Heart left ventricle (tissue), 13 donors: ENCODE measurements around the gene IGF2.

Experiments
- POLR2A ChIP-seq, 2 donors: fragments of 450-650 bp; IDR thresholded peaks; one replicate each; pipeline ENCODE4 v1.6.1; 2017; ENCODE audit warnings: antibody characterized with exemption in 2 of 2, mild to moderate bottlenecking in 2 of 2, moderate library complexity in 2 of 2
- TF ChIP-seq, protein P1 (sequence below), 12 donors: fragments of 200-600 bp; sonication (generic) in 4 of 12; IDR thresholded peaks; one replicate each; pipeline versions ENCODE4 v1.5.0 to v1.8.0; 2018 to 2022; ENCODE audit warnings: antibody characterized with exemption in 12 of 12, mild to moderate bottlenecking in 5 of 12
- donor health status: ischemic (EF 13 %, LVEDD 7.1; RV severe dilation, severe dysfunction).
- donor health status: DM: no; HTN: yes; CAD: no.
- donor health status: DM: no; HTN: no; CAD: no.
- donor health status: ischemic (EF 25% LVEDD 6.9; RV normal size, moderate dysfunction).
- donor health status: ischemic (EF 25% LVEDD 5.7; RV mildly dilated, moderate dysfunction).
- donor health status: ischemic (EF 35%, LVEDD 5.7; RV mildly dilated, moderate dysfunction).
- donor health status: nonischemic (EF 11% LVEDD 7.7; RV severe dilation, severe dysfunction).
- donor health status: DM: yes; HTN: yes; CAD: no.
- donor health status: PGD.
- donor health status: ischemic (EF 29% LVEDD 5.4; RV normal size, mild dysfunction).
- donor health status: nonischemic (EF 23%, LVEDD 6.1; RV moderate dilation, normal function).

DNA sequence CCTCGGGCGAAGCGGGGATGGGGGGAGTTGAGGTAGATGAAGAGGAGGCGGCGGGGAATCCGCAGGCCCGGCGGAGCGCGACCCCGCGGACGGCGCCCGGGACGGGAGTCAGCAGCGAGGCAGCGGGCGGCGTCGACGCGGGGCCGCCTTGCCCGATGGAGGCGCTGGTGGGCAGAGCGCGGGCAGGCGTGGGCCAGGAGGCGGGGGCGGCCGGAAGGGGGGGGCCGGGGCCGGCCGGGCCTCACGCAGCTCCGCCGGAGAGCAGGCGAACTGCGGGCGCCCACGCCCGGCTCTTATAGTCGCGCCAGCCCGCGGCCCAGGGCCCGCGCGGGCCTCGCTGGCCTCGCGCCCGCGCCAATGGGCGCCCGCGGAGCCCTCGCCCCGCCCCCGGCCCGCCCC is at the start of gene IGF2:
- TF ChIP-seq, protein P1, sequence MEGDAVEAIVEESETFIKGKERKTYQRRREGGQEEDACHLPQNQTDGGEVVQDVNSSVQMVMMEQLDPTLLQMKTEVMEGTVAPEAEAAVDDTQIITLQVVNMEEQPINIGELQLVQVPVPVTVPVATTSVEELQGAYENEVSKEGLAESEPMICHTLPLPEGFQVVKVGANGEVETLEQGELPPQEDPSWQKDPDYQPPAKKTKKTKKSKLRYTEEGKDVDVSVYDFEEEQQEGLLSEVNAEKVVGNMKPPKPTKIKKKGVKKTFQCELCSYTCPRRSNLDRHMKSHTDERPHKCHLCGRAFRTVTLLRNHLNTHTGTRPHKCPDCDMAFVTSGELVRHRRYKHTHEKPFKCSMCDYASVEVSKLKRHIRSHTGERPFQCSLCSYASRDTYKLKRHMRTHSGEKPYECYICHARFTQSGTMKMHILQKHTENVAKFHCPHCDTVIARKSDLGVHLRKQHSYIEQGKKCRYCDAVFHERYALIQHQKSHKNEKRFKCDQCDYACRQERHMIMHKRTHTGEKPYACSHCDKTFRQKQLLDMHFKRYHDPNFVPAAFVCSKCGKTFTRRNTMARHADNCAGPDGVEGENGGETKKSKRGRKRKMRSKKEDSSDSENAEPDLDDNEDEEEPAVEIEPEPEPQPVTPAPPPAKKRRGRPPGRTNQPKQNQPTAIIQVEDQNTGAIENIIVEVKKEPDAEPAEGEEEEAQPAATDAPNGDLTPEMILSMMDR (IDR thresholded peaks at IDR 0.05), result no peak
- TF ChIP-seq POLR2A (IDR thresholded peaks at IDR 0.05), result no peak
